A549 (cell line): ENCODE results near the gene SPRYD3.
"Not testable (repeated sequence)": the region's sequence is repeated elsewhere in the genome, so short reads cannot be mapped to it uniquely, and the experiment has no call there.

ENCODE experiments used
- CTCF ChIP-seq: fragments of >200 bp; sonication (Bioruptor Twin); formaldehyde crosslinking; IDR thresholded peaks from 3 replicates; pipeline ENCODE4 v1.5.1; 2016
- MAFK ChIP-seq: fragments of 450-650 bp; IDR thresholded peaks from 2 replicates; pipeline ENCODE4 v1.6.1; 2014; ENCODE audit not compliant: partially characterized antibody
- NR3C1 ChIP-seq: fragments of >200 bp; sonication (Bioruptor Twin); formaldehyde crosslinking; IDR thresholded peaks from 3 replicates; pipeline ENCODE4 v1.6.1; 2017
- SMC3 ChIP-seq: fragments of >200 bp; sonication (Bioruptor Twin); formaldehyde crosslinking; IDR thresholded peaks from 3 replicates; pipeline ENCODE4 v1.6.1; 2018; ENCODE audit warnings: inconsistent platforms

- TF ChIP-seq SMC3, CTCF, MAFK, NR3C1: not testable (repeated sequence)
Observed at GRCh38 chr12:53094796-53095595, 15.8 kb upstream of the SPRYD3 start.
